PC-9 (cell line): ENCODE measurements around the gene FNDC3B.

Experiments
- EZH2 ChIP-seq: fragments of 200-600 bp; sonication (generic); IDR thresholded peaks from 2 replicates; pipeline ENCODE4 v1.8.0; 2017; ENCODE audit warnings: antibody characterized with exemption, low read depth
- TF ChIP-seq, protein P1 (sequence below): fragments of 200-600 bp; sonication (generic); conservative IDR thresholded peaks from 2 replicates; pipeline ENCODE4 v1.6.1; 2017; ENCODE audit warnings: mixed run types, antibody characterized with exemption, mild to moderate bottlenecking, moderate library complexity

DNA sequence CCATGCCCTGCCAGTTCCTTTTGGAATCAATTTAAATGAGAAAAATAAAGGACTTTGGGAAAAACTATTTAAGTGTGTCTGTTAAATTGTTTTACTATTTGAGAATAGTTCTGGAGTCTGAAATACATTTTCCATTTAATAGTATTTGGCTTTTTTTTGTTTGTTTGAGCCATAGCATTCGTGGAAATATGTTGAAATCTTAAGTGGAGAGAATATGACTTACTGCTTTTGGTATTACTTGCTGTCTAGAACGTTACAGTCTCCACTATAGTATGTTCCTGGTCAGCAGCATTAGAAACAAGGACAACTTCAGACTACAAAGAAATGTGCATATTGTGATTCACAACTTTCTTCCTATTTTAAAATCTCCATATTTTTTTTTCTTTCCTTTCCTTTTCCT, 229.5 kb downstream of the FNDC3B start:
- TF ChIP-seq, protein P1, sequence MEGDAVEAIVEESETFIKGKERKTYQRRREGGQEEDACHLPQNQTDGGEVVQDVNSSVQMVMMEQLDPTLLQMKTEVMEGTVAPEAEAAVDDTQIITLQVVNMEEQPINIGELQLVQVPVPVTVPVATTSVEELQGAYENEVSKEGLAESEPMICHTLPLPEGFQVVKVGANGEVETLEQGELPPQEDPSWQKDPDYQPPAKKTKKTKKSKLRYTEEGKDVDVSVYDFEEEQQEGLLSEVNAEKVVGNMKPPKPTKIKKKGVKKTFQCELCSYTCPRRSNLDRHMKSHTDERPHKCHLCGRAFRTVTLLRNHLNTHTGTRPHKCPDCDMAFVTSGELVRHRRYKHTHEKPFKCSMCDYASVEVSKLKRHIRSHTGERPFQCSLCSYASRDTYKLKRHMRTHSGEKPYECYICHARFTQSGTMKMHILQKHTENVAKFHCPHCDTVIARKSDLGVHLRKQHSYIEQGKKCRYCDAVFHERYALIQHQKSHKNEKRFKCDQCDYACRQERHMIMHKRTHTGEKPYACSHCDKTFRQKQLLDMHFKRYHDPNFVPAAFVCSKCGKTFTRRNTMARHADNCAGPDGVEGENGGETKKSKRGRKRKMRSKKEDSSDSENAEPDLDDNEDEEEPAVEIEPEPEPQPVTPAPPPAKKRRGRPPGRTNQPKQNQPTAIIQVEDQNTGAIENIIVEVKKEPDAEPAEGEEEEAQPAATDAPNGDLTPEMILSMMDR: no peak
- no peak for TF ChIP-seq EZH2
